GM06990 (cell line): Measurements from ENCODE around the gene AIF1.
"Not testable (repeated sequence)": the region's sequence is repeated elsewhere in the genome, so short reads cannot be mapped to it uniquely, and the experiment has no call there.

Source experiments
- DNase-seq: peaks from one replicate; pipeline ENCODE4 v3.0.0-alpha.2; 2011; ENCODE audit not compliant: insufficient read length; ENCODE audit errors: extremely low read depth
- H3K27me3 ChIP-seq: replicated peaks from 2 replicates; pipeline ENCODE4 v1.6.0; 2011; ENCODE audit warnings: low read length; ENCODE audit not compliant: control insufficient read depth, insufficient read depth
- H3K36me3 ChIP-seq: 2 replicates; pipeline ENCODE4 v1.5.1; 2011; ENCODE audit warnings: low read length; ENCODE audit not compliant: control insufficient read depth, insufficient read depth
- H3K4me3 ChIP-seq: replicated peaks from 2 replicates; pipeline ENCODE4 v1.5.1; 2011; ENCODE audit warnings: low read depth, mild to moderate bottlenecking, control low read depth, low read length
- TF ChIP-seq, protein P1 (sequence below): IDR thresholded peaks from 2 replicates; pipeline ENCODE4 v1.5.1; 2011; ENCODE audit warnings: low read length, control low read depth, mild to moderate bottlenecking, inconsistent platforms; ENCODE audit not compliant: insufficient read depth, poor library complexity, severe bottlenecking

Gene AIF1

DNA sequence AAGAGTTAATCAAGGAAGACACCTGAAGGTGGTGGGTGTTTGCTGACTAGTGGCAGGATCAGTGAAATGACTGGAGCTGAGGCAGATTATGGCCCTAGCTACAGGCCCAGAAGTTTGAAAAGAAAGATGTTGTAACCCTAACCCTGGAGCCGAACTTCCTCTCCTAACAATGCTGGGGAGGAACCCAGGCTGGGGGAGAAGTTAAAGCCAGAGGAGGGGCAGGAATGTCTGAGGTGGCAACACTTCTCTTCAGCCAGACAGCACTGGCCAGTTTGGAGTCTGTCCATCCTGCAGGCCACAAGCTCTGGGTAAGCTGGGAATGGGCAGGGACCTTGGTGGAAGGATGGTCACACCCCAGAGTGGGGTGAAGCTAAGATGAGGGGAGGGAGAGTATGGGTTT is 29.0 kb upstream of the AIF1 start, which contains the start of gene LST1:
Gene LST1 (plus strand): TSS at position 270 of the 400 bp plus-strand sequence. CDS start 1,023 bp downstream, outside the sequence.
- no peak within 1 kb of the TSS for H3K4me3 ChIP-seq
- no peak for DNase-seq

GRCh38 chr6:31586599-31587281 is 28.3 kb upstream of the AIF1 start:
- no peak for DNase-seq
- Histone ChIP-seq H3K4me3 (no peak overlapping the region), H3K36me3 (no peaks in the 10 kb centered on the region), H3K27me3 (no peaks in the 10 kb centered on the region)
- TF ChIP-seq, protein P1, sequence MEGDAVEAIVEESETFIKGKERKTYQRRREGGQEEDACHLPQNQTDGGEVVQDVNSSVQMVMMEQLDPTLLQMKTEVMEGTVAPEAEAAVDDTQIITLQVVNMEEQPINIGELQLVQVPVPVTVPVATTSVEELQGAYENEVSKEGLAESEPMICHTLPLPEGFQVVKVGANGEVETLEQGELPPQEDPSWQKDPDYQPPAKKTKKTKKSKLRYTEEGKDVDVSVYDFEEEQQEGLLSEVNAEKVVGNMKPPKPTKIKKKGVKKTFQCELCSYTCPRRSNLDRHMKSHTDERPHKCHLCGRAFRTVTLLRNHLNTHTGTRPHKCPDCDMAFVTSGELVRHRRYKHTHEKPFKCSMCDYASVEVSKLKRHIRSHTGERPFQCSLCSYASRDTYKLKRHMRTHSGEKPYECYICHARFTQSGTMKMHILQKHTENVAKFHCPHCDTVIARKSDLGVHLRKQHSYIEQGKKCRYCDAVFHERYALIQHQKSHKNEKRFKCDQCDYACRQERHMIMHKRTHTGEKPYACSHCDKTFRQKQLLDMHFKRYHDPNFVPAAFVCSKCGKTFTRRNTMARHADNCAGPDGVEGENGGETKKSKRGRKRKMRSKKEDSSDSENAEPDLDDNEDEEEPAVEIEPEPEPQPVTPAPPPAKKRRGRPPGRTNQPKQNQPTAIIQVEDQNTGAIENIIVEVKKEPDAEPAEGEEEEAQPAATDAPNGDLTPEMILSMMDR, result no peak

More for the DNA sequence above, 29.0 kb upstream of the AIF1 start, which contains the start of gene LST1:
- TF ChIP-seq, protein P1, result no peak
- no peaks in the 10 kb centered on the region for H3K36me3 ChIP-seq
- no peaks in the 10 kb centered on the region for H3K27me3 ChIP-seq

DNA sequence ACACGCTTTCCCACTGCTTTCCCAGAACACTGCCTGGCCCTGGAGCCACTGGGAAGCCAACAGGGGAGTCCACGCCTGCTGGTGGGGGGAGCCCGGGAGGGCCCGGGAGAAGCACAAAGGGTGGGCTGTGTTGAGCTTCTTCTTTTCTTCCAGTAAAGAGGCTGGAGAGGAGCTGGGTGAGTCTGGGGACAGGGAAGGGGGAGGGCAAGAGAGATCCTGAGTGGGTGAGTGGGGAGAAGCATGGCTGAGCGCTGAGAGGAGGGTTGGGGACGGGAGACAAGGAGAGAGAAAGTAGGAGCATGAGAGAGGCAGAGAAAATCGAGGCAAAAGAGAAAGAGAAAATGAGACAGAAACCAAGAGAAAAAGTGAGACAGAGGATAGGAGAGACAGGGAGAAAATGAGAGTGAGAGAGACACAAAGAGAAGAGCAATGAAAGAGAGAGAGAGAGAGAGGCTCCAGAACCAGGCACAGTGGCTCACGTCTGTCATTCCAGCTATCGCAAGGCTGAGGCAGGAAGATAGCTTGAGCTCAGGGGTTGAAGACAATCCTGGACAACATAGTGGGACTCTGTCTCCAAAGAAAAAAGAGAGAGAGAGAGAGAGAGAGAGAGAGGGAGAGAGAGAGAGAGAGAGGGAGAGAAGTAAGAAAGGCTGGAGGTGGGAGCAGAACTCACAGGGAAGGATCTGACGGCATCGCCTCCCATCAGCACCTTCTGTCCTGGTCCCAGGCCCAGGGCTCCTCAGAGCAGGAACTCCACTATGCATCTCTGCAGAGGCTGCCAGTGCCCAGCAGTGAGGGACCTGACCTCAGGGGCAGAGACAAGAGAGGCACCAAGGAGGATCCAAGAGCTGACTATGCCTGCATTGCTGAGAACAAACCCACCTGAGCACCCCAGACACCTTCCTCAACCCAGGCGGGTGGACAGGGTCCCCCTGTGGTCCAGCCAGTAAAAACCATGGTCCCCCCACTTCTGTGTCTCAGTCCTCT is 26.9 kb upstream of the AIF1 start:
- no peak for DNase-seq
- no peaks in the 10 kb centered on the region for H3K36me3 ChIP-seq
- TF ChIP-seq, protein P1, result no peak
- no peaks in the 10 kb centered on the region for H3K27me3 ChIP-seq
- H3K4me3 ChIP-seq, result peak overlapping the region; percentile 40

- no peak for DNase-seq
- TF ChIP-seq, protein P1, result no peak
Observed at GRCh38 chr6:31588871-31589650, 26.0 kb upstream of the AIF1 start.

DNA sequence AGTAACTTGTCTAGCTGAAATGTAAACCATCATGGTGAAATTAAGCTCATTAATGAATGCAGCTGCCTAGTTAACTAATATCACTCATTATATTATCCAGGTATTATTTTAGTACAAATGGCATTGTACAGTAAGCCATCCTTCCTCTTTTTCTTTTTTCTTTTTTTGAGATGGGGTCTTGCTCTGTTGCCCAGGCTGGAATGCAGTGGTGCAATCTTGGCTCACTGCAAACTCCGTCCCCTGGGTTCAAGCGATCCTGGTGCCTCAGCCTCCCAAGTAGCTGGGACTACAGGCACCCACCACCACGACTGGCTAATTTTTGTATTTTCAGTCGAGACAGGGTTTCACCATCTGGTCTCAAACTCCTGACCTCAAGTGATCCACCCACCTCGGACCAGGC is 24.3 kb upstream of the AIF1 start:
- not testable (repeated sequence) for DNase-seq, H3K27me3 ChIP-seq, H3K4me3 ChIP-seq, H3K36me3 ChIP-seq

More at GRCh38 chr6:31588871-31589650, 26.0 kb upstream of the AIF1 start:
- Histone ChIP-seq H3K27me3 (no peaks in the 10 kb centered on the region), H3K4me3 (no peak overlapping the region), H3K36me3 (no peaks in the 10 kb centered on the region)
